GM12878 (cell line): Measurements from ENCODE around the gene RPL32. TPM values are rescaled to one million over a fixed set of nuclear protein-coding genes. Genes with fewer than 3 reads are reported as not detected.

Source experiments
- ATAC-seq: fragments of 200-7000 bp; cut with Tn5 transposase; 3 replicates; pipeline ENCODE4 v1.9.1; 2020; ENCODE audit warnings: mild to moderate bottlenecking, moderate library complexity
- BruUV-seq: library from RNA; stranded (reverse); fragments of 400-500 nt; replicated peaks from 2 replicates; lab custom pipeline; 2021; lab: Mats Ljungman, UMichigan
- CTCF ChIA-PET: fragments of 300-600 bp; sonication (Branson Sonifier 250); formaldehyde crosslinking; extraction: SDS; loops from one replicate; lab custom pipeline; 2021; ENCODE audit warnings: inconsistent platforms; lab: Yijun Ruan, JAX
- POLR2A ChIA-PET: fragments of 350-600 bp; formaldehyde crosslinking; extraction: SDS; loops from one replicate; lab custom pipeline; 2021; ENCODE audit warnings: inconsistent platforms; lab: Charles Lee
- RAD21 ChIA-PET: fragments of 300-600 bp; sonication (Branson Sonifier 250); formaldehyde crosslinking; loops from one replicate; lab custom pipeline; 2023; ENCODE audit warnings: antibody characterized with exemption; ENCODE audit not compliant: unreplicated experiment; lab: Charles Lee
- SMC1A ChIA-PET: fragments of 300-600 bp; sonication (Branson Sonifier 250); formaldehyde crosslinking; loops from one replicate; lab custom pipeline; 2023; ENCODE audit not compliant: unreplicated experiment, uncharacterized antibody; lab: Charles Lee
- DNase-seq: peaks from one replicate; pipeline ENCODE4 v3.0.0-alpha.2; 2011; ENCODE audit warnings: low read depth, low spot score
- FAIRE-seq: peaks from 3 replicates; lab custom pipeline; 2011; peaks lifted over from hg19 to GRCh38; lab: Jason Lieb, UNC
- H2AFZ ChIP-seq: 2 replicates; pipeline ENCODE4 v1.6.0; 2011; ENCODE audit warnings: low read depth, low read length, control low read depth; ENCODE audit not compliant: control insufficient read depth
- H3K27ac ChIP-seq: 2 replicates; pipeline ENCODE4 v1.5.1; 2011; ENCODE audit warnings: control low read depth; ENCODE audit not compliant: control insufficient read depth, insufficient read depth
- H3K27me3 ChIP-seq, 2 experiments: replicated peaks in 1 of 2; 2 replicates each; pipeline versions ENCODE4 v1.6.0 to v1.6.1; 2011; ENCODE audit warnings: low read length in 1 of 2; ENCODE audit not compliant: control insufficient read depth in 2 of 2, insufficient read depth in 2 of 2
- H3K36me3 ChIP-seq, 2 experiments: 2 replicates each; pipeline ENCODE4 v1.5.1; 2011; ENCODE audit warnings: low read length in 1 of 2; ENCODE audit not compliant: control insufficient read depth in 2 of 2, insufficient read depth in 2 of 2
- H3K4me1 ChIP-seq: 2 replicates; pipeline ENCODE4 v1.6.1; 2011; ENCODE audit warnings: mild to moderate bottlenecking, low read length, moderate library complexity, mixed read lengths; ENCODE audit not compliant: control insufficient read depth, insufficient read depth
- H3K4me2 ChIP-seq: 2 replicates; pipeline ENCODE4 v1.6.0; 2011; ENCODE audit warnings: control low read depth; ENCODE audit not compliant: control insufficient read depth, insufficient read depth
- H3K4me3 ChIP-seq: fragments of 200-600 bp; sonication (generic); 2 replicates; pipeline ENCODE4 v1.5.1; 2016
- H3K79me2 ChIP-seq: 2 replicates; pipeline ENCODE4 v1.6.0; 2011; ENCODE audit warnings: low read length; ENCODE audit not compliant: control insufficient read depth, insufficient read depth
- H3K9ac ChIP-seq: 2 replicates; pipeline ENCODE4 v1.8.0; 2011; ENCODE audit warnings: low read length, control low read depth, mixed read lengths; ENCODE audit not compliant: control insufficient read depth, insufficient read depth
- H3K9me3 ChIP-seq: replicated peaks from 3 replicates; pipeline ENCODE4 v1.5.1; 2011; ENCODE audit warnings: mild to moderate bottlenecking, low read length; ENCODE audit not compliant: control insufficient read depth, insufficient read depth
- H4K20me1 ChIP-seq: 2 replicates; pipeline ENCODE4 v1.6.0; 2011; ENCODE audit not compliant: control insufficient read depth, insufficient read depth
- BCL11A ChIP-seq: IDR thresholded peaks from 2 replicates; pipeline ENCODE4 v1.6.1; 2011; ENCODE audit warnings: low read depth, low read length
- CEBPB ChIP-seq, 2 experiments: fragments of 150-350 bp in 1 of 2; IDR thresholded peaks; 2 replicates each; pipeline ENCODE4 v1.6.1; 2012 to 2014; ENCODE audit warnings: low read depth in 2 of 2, low read length in 2 of 2, borderline replicate concordance in 1 of 2, inconsistent platforms in 1 of 2
- CREM ChIP-seq: IDR thresholded peaks from 2 replicates; pipeline ENCODE4 v1.6.1; 2014; ENCODE audit warnings: antibody characterized with exemption, low read depth
- NFYA ChIP-seq: IDR thresholded peaks from 2 replicates; pipeline ENCODE4 v1.6.1; 2011; ENCODE audit warnings: low read depth, mild to moderate bottlenecking, low read length, improper control_type of control experiment, borderline replicate concordance
- TAF1 ChIP-seq: IDR thresholded peaks from 2 replicates; pipeline ENCODE4 v1.6.1; 2011; ENCODE audit warnings: mild to moderate bottlenecking, low read depth, low read length, borderline replicate concordance
- TBL1XR1 ChIP-seq: IDR thresholded peaks from 2 replicates; pipeline ENCODE4 v1.6.1; 2012; ENCODE audit warnings: low read depth, low read length, improper control_type of control experiment
- WGBS: methylation state at CpG from one replicate; pipeline ENCODE4 v1.1.6; 2016; ENCODE audit warnings: low lambda C conversion rate; ENCODE audit not compliant: insufficient replicate concordance, insufficient coverage; ENCODE audit errors: missing lambda C conversion rate; 5-methylcytosine and 5-hydroxymethylcytosine counted together
- in situ Hi-C: fragments of 300-500 bp; cut with MboI; formaldehyde crosslinking; loops from 9 replicates; pipeline ENCODE4 v1.14.3; 2018; ENCODE audit warnings: mixed read lengths
- intact Hi-C: fragments of 100-400 bp; cut with micrococcal nuclease; formaldehyde crosslinking; loops from one replicate; pipeline ENCODE4 v1.14.2; 2022; ENCODE audit not compliant: unreplicated experiment
- polyA plus RNA-seq, 11 experiments: library from polyadenylated mRNA; depleted of rRNA in 4 of 11; unstranded in 6 of 11; stranded (reverse) in 5 of 11; fragments of >200 nt; fragmentation: Nextera tagmentation in 4 of 11; fragmentation: Illumina TruSeq in 1 of 11; extraction: Ambion mirVana in 4 of 11; extraction: Trizol in 1 of 11; gene quantifications; 1 replicate in 1 of 11; 2 replicates in 10 of 11; pipeline versions ENCODE4 v1.2.1 to v1.2.3, GENCODE V29; 2011 to 2016; ENCODE audit warnings: inconsistent platforms in 2 of 11, missing spikeins in 2 of 11, low read depth in 1 of 11
- total RNA-seq, 4 experiments: library from RNA; depleted of rRNA in 3 of 4; stranded (reverse); fragments of >200 nt in 3 of 4; fragmentation: Illumina TruSeq in 1 of 4; extraction: Trizol in 1 of 4; gene quantifications; 2 replicates each; pipeline versions ENCODE4 v1.2.1 to v1.2.3, GENCODE V29; 2013 to 2021
- TF ChIP-seq, protein P1 (sequence below): IDR thresholded peaks from 2 replicates; pipeline ENCODE4 v1.6.1; 2012; ENCODE audit warnings: low read depth, low read length, improper control_type of control experiment
- TF ChIP-seq, protein P2 (sequence below): IDR thresholded peaks from 2 replicates; pipeline ENCODE4 v1.6.1; 2011; ENCODE audit warnings: low read depth, mild to moderate bottlenecking, low read length, moderate library complexity, borderline replicate concordance; ENCODE audit errors: extremely low read depth

Gene RPL32
- total and polyA plus RNA-seq, 10 of the 15 experiments (the other 5 are each of a cell fraction or from before 2014, with no cell fraction given) = 1,533 to 5,147 (median 3,350) TPM

DNA sequence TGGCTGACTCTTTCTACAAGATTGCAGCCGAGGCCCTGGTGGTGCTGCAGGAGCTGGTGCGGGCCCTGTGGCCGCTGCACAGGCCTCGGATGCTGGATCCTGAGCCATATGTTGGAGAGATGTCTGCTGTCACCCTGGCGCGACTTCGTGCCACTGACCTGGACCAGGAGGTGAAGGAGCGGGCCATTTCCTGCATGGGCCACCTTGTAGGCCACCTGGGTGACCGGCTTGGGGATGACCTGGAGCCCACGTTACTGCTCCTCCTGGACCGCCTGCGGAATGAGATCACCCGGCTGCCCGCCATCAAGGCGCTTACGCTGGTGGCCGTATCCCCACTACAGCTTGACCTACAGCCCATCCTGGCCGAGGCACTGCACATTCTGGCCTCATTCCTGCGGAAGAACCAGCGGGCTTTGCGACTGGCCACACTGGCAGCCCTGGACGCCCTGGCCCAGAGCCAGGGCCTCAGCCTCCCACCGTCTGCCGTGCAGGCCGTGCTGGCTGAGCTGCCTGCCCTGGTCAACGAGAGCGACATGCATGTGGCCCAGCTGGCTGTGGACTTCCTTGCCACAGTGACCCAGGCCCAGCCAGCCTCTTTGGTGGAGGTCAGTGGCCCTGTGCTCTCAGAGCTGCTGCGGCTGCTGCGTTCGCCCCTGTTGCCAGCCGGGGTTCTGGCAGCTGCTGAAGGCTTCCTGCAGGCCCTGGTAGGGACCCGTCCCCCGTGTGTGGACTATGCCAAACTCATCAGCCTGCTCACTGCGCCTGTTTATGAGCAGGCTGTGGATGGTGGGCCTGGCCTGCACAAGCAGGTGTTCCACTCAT, 24.6 kb downstream of the RPL32 start (continued):
- no peak for TF ChIP-seq NFYA
- no peak for TF ChIP-seq CREM

DNA sequence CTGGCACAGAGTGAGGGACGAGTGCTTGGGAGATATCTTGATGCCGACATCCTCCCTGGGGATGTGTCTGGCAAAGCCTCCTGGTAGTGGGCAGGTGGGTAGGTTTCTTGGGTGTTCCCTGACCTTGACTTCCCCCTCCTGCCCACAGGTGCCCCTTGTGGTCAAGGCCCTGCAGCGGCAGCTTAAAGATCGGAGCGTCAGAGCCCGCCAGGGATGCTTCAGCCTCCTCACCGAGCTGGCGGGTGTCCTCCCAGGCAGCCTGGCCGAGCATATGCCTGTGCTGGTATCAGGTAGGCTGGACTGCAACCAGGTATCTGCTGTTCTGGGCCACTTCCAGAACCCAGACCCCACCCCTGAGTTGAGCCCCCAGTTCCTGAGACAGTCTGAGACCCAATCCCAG, 25.6 kb downstream of the RPL32 start:
- no peak overlapping the region for H3K27ac ChIP-seq
- no peak for FAIRE-seq
- SMC1A ChIA-PET = no interaction called here
- in situ Hi-C loops (no loop called here), intact Hi-C loops (no loop called here)
- no peak overlapping the region for H2AFZ ChIP-seq
- no TSS peak for BruUV-seq
- H3K4me2 ChIP-seq = no peak overlapping the region
- H4K20me1 ChIP-seq = no peaks in the 10 kb centered on the region
- RAD21 ChIA-PET = no interaction called here
- DNase-seq = no peak
- whole genome bisulfite sequencing = 44% methylated on average over 9 of the region's 9 CpGs
- CTCF ChIA-PET = interaction anchor here (2.5 kb wide), 1 partner anchor 26 kb away, joined by 8 read pairs; the partner anchor contains the start of gene RPL32
- no peaks in the 10 kb centered on the region for H3K36me3 ChIP-seq
- no peaks in the 10 kb centered on the region for H3K27me3 ChIP-seq
- H3K4me1 ChIP-seq = no peaks in the 10 kb centered on the region
- no peaks in the 10 kb centered on the region for H3K79me2 ChIP-seq
- no peak for TF ChIP-seq TBL1XR1
- TF ChIP-seq CEBPB (IDR thresholded peaks at IDR 0.05; ENCODE audit: borderline replicate concordance in 1 of 2, low read depth in 2 of 2, low read length in 2 of 2) = no peak
- TF ChIP-seq, protein P1, sequence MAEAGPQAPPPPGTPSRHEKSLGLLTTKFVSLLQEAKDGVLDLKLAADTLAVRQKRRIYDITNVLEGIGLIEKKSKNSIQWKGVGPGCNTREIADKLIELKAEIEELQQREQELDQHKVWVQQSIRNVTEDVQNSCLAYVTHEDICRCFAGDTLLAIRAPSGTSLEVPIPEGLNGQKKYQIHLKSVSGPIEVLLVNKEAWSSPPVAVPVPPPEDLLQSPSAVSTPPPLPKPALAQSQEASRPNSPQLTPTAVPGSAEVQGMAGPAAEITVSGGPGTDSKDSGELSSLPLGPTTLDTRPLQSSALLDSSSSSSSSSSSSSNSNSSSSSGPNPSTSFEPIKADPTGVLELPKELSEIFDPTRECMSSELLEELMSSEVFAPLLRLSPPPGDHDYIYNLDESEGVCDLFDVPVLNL = no peak
- TF ChIP-seq, protein P2, sequence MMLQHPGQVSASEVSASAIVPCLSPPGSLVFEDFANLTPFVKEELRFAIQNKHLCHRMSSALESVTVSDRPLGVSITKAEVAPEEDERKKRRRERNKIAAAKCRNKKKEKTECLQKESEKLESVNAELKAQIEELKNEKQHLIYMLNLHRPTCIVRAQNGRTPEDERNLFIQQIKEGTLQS = no peak
- no peak for TF ChIP-seq TAF1
- no peak for TF ChIP-seq CREM
- no peak for TF ChIP-seq BCL11A
- TF ChIP-seq, all 136 proteins: peak for 0
- Histone ChIP-seq H3K9me3 (no peaks in the 10 kb centered on the region), H3K9ac (no peak overlapping the region), H3K4me3 (no peak overlapping the region)
- peak; percentile 29; the same call in 1 of the 3 replicates for ATAC-seq
- POLR2A ChIA-PET = no interaction called here
